ENCODE data around the gene C7orf57.

DNA sequence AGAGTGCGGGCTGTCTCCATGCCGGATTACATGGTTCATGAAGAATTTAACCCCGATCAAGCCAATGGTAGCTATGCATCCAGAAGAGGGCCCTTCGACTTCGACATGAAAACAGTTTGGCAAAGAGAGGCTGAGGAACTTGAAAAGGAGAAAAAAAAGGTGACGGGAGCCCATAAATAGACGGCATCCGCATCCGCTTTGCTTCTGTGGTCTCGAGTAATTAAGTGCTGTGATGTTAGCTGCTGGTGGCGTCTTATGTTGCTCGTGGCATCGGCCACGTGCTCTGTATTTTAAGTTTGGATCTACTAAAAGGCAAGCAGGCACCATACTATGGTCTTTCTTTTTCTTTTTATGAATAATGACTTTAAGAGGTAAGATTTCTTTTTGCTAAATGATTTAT is 11.1 kb downstream of the C7orf57 start:
- TF ChIP-seq POLR2A (IDR thresholded peaks at IDR 0.05; ENCODE audit: low read depth) (no peak), POLR2AphosphoS5 (IDR thresholded peaks at IDR 0.05) (no peak)
- TF ChIP-seq, protein P1, sequence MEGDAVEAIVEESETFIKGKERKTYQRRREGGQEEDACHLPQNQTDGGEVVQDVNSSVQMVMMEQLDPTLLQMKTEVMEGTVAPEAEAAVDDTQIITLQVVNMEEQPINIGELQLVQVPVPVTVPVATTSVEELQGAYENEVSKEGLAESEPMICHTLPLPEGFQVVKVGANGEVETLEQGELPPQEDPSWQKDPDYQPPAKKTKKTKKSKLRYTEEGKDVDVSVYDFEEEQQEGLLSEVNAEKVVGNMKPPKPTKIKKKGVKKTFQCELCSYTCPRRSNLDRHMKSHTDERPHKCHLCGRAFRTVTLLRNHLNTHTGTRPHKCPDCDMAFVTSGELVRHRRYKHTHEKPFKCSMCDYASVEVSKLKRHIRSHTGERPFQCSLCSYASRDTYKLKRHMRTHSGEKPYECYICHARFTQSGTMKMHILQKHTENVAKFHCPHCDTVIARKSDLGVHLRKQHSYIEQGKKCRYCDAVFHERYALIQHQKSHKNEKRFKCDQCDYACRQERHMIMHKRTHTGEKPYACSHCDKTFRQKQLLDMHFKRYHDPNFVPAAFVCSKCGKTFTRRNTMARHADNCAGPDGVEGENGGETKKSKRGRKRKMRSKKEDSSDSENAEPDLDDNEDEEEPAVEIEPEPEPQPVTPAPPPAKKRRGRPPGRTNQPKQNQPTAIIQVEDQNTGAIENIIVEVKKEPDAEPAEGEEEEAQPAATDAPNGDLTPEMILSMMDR (IDR thresholded peaks at IDR 0.05) = no peak
